ENCODE results near the gene SSBP4. TPM values are rescaled to one million over a fixed set of nuclear protein-coding genes. Genes with fewer than 3 reads are reported as not detected.

Gene SSBP4
- total and polyA plus RNA-seq, 2 donors (not counting 3 experiments of a cell fraction or from before 2014, with no cell fraction given): 89.6 to 151 TPM

DNA sequence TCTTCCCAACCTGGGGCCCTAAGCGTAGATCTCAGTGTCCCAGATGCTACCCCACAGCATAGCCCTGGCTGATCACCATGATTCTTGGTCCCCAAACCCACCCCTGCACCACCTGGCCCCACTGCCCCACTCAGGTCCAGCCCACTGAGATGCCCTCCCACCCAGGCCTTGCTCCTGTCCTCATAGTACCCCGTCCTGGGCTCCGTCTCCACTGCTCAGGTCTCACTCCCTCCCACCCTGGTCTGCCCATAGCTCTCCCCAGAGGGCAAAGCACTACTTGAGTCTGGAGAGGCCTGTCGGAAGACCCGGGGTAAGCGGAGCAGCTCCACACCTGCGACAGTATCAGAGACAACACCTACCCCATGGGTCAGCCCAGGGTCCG is 54.5 kb downstream of the SSBP4 start:
- no peak overlapping the region for H2AFZ ChIP-seq (ENCODE audit: low read depth, low read length)
- H3K4me3 ChIP-seq (replicated peaks in 1 of 3; ENCODE audit: insufficient read depth in 1 of 3, low read depth in 1 of 3, low read length in 3 of 3): no peak overlapping the region
- no peak for TF ChIP-seq JUN (IDR thresholded peaks at IDR 0.05; ENCODE audit: borderline replicate concordance, insufficient read depth, insufficient read length, low read depth)
- no peak for TF ChIP-seq MYC (IDR thresholded peaks at IDR 0.05; ENCODE audit: low read depth, low read length)
- TF ChIP-seq, protein P1, sequence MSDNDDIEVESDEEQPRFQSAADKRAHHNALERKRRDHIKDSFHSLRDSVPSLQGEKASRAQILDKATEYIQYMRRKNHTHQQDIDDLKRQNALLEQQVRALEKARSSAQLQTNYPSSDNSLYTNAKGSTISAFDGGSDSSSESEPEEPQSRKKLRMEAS (IDR thresholded peaks at IDR 0.05; ENCODE audit: insufficient read depth, insufficient read length): no peak
- no peak for TF ChIP-seq EZH2 (IDR thresholded peaks at IDR 0.05; ENCODE audit: borderline replicate concordance, low read depth, low read length, severe bottlenecking)
- no peak for TF ChIP-seq POLR2AphosphoS5 (IDR thresholded peaks at IDR 0.05; ENCODE audit: insufficient read depth, low read depth, low read length)
- no peak for TF ChIP-seq GATA2 (IDR thresholded peaks at IDR 0.05; ENCODE audit: insufficient read depth, insufficient read length, low read depth, low read length)
- no peak for TF ChIP-seq POLR2A (IDR thresholded peaks at IDR 0.05; ENCODE audit: low read depth, low read length)
- no peak for TF ChIP-seq CTCF (IDR thresholded peaks at IDR 0.05; ENCODE audit: extremely low read depth in 1 of 2, insufficient read depth in 1 of 2, low read depth in 1 of 2, low read length in 2 of 2)
- TF ChIP-seq FOS (IDR thresholded peaks at IDR 0.05; ENCODE audit: borderline replicate concordance, insufficient read depth, low read length): no peak
- ChIA-PET POLR2A (no interaction called here), CTCF (interaction anchor here (1.0 to 4.3 kb wide), 3 partner anchors 11 to 47 kb away, joined by 3 to 20 read pairs (median 5); no protein-coding TSS in a partner anchor)
- H3K27ac ChIP-seq (ENCODE audit: insufficient read depth, low read depth, low read length): no peak overlapping the region
- no peaks in the 10 kb centered on the region for H3K27me3 ChIP-seq (ENCODE audit: control insufficient read depth in 2 of 2, insufficient read depth in 2 of 2, low read length in 2 of 2)
- dilution Hi-C loops (cut with MboI; ENCODE audit: extremely low pct_ligation_motif_present, low sequenced_read_pairs): no loop called here
- H3K9me1 ChIP-seq (replicated peaks; ENCODE audit: control insufficient read depth, extremely low read depth, insufficient read depth, low read length): no peaks in the 10 kb centered on the region
- peaks cover 1% of the 10 kb centered on the region for H3K4me1 ChIP-seq (ENCODE audit: control insufficient read depth, extremely low read depth, insufficient read depth, low read length)
- H3K9me3 ChIP-seq (replicated peaks; ENCODE audit: control insufficient read depth, insufficient read depth, low read length): no peaks in the 10 kb centered on the region
- peaks cover 24% of the 10 kb centered on the region for H3K79me2 ChIP-seq (ENCODE audit: control insufficient read depth, insufficient read depth, low read length)
- H3K4me2 ChIP-seq (ENCODE audit: insufficient read depth, low read length): no peak overlapping the region
- no TSS peak for BruUV-seq (replicated peaks)
- no peak for DNase-seq (ENCODE audit: low read depth, low spot score)
- H3K9ac ChIP-seq (replicated peaks; ENCODE audit: extremely low read depth, insufficient read depth, low read length): no peak overlapping the region
- intact Hi-C loops (cut with micrococcal nuclease): loop anchor here (5.0 kb wide), 1 partner anchor 99 kb away; the partner anchor contains the start of gene UBA52
- no peaks in the 10 kb centered on the region for H4K20me1 ChIP-seq (replicated peaks; ENCODE audit: control insufficient read depth, extremely low read depth, insufficient read depth, low read length)
- H3K36me3 ChIP-seq (ENCODE audit: control insufficient read depth in 2 of 2, extremely low read depth in 1 of 2, insufficient read depth in 2 of 2, low read length in 2 of 2): peaks cover 0 to 14% of the 10 kb centered on the region in 2 experiments
- FAIRE-seq: no peak
